Fibroblast of skin of right biceps (primary cell): ENCODE data around the gene RNASE12.
"Not testable (repeated sequence)": the region's sequence is repeated elsewhere in the genome, so short reads cannot be mapped to it uniquely, and the experiment has no call there.

Source experiments
- DNase-seq: peaks from one replicate; pipeline ENCODE4 v3.0.0-alpha.2; 2013

RNASE12 gene

GRCh38 chr14:20578325-20578724 is 12.9 kb downstream of the RNASE12 start:
- no peak for DNase-seq

- not testable (repeated sequence) for DNase-seq
Measured at GRCh38 chr14:20572382-20572990, 18.7 kb downstream of the RNASE12 start.

GRCh38 chr14:20570720-20571119 is 20.5 kb downstream of the RNASE12 start:
- not testable (repeated sequence) for DNase-seq

GRCh38 chr14:20569865-20570264 is 21.3 kb downstream of the RNASE12 start:
- DNase-seq, result not testable (repeated sequence)

- DNase-seq, result no peak
Measured at GRCh38 chr14:20569066-20569465, 22.1 kb downstream of the RNASE12 start.

- no peak for DNase-seq
Measured at GRCh38 chr14:20568393-20568792, 22.8 kb downstream of the RNASE12 start.

GRCh38 chr14:20567199-20567598 is 24.0 kb downstream of the RNASE12 start:
- not testable (repeated sequence) for DNase-seq

GRCh38 chr14:20564501-20564997 is 26.6 kb downstream of the RNASE12 start:
- DNase-seq, result no peak

- DNase-seq, result no peak
Measured at GRCh38 chr14:20563971-20564370, 27.2 kb downstream of the RNASE12 start.

- DNase-seq, result no peak
Measured at GRCh38 chr14:20560961-20561360, 30.2 kb downstream of the RNASE12 start, which contains the start of gene RNASE9. Gene RNASE9, minus strand, starts transcription at chr14:20561047.

GRCh38 chr14:20559461-20559904 is 31.7 kb downstream of the RNASE12 start:
- no peak for DNase-seq

- DNase-seq, result no peak
Measured at GRCh38 chr14:20557212-20557542, 34.0 kb downstream of the RNASE12 start.

- no peak for DNase-seq
Measured at GRCh38 chr14:20556500-20557211, 34.5 kb downstream of the RNASE12 start.

GRCh38 chr14:20555845-20556244 is 35.3 kb downstream of the RNASE12 start:
- no peak for DNase-seq

GRCh38 chr14:20553024-20553423 is 38.2 kb downstream of the RNASE12 start:
- no peak for DNase-seq

GRCh38 chr14:20551606-20552005 is 39.6 kb downstream of the RNASE12 start:
- no peak for DNase-seq

GRCh38 chr14:20550926-20551325 is 40.2 kb downstream of the RNASE12 start:
- DNase-seq, result no peak

- no peak for DNase-seq
Measured at GRCh38 chr14:20548414-20549158, 42.6 kb downstream of the RNASE12 start.

- DNase-seq, result no peak
Measured at GRCh38 chr14:20546877-20547276, 44.3 kb downstream of the RNASE12 start.
